Muscle of arm (tissue), 12 donors: ENCODE results near the gene EYS. TPM values are rescaled to one million over a fixed set of nuclear protein-coding genes. Genes with fewer than 3 reads are reported as not detected.
"Not testable (repeated sequence)": the region's sequence is repeated elsewhere in the genome, so short reads cannot be mapped to it uniquely, and the experiment has no call there.

ENCODE experiments used
- DNase-seq: peaks from one replicate; pipeline ENCODE4 v3.0.0-alpha.2; 2013
- polyA plus RNA-seq, 12 donors: library from polyadenylated mRNA; unstranded; fragments of 120-200 nt; gene quantifications; one replicate each; pipeline ENCODE4 v1.2.1, GENCODE V29; 2013; ENCODE audit not compliant: insufficient read length in 12 of 12

The EYS gene
- polyA plus RNA-seq, 12 donors, result 0.27 to 0.80 (median 0.46) TPM; not detected in 2

GRCh38 chr6:65468307-65468706, 238.7 kb downstream of the EYS start:
- no peak for DNase-seq

GRCh38 chr6:65461121-65461520, 245.9 kb downstream of the EYS start:
- no peak for DNase-seq

- DNase-seq, result no peak
Observed at GRCh38 chr6:65452333-65452732, 254.7 kb downstream of the EYS start.

- no peak for DNase-seq
Observed at GRCh38 chr6:65450451-65450850, 256.6 kb downstream of the EYS start.

- no peak for DNase-seq
Observed at GRCh38 chr6:65449926-65450325, 257.1 kb downstream of the EYS start.

- DNase-seq, result no peak
Observed at GRCh38 chr6:65448866-65449265, 258.2 kb downstream of the EYS start.

- DNase-seq, result no peak
Observed at GRCh38 chr6:65436281-65436680, 270.7 kb downstream of the EYS start.

DNA sequence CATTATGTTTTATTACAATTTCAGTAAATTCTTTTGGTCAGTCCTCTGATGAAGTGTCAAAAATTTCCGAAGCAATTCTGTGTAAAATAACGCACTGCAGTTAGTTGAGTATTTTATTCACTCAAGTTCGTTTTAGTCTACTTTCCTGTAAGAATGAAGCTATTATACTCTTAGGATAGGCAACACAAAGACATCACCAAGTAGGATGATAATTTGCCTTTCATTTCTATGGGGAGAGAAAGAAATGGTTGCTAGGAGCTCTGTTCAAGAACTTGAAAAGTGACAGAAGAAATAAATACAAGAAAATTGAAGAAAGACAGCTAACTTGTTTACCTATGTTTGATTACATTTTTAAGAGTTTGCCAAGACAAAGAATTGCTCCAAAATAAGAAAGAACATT, 290.4 kb downstream of the EYS start:
- DNase-seq, result no peak

DNA sequence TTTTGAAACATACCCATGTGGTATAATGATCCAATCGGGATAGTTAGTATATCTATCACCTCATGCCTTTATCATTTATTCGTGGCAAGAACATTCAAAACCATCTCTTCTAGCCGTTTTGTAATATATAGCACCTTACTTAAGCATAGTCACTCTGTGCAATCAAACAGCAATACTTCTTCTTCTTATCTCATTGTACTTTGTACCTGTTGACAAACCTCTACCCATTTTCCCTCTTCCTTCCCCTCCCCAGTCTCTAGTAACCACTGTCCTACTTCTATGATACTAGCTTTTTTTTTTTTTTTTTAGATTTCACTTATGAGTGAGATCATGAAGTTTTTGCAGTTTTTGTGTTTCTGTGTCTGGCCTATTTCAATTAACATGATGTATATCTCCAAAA, 296.7 kb downstream of the EYS start:
- no peak for DNase-seq

DNA sequence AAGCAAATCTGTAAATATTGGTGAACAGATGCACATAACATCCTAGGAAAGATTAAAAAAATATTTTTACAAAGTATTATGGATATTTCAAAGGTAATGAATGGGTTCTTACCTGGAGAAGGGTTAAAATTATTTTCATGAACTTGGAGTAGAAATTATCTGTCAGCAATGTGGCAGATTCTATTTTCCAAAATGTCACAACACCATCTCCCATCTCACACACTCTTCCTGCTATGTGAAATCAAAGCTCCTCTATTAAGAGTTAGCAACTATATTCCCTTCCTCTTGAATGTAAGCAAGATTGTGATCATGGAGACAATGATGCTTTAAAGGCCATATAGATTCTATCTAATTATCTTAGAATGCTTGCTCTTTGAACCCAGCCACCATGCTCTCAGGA, 304.5 kb downstream of the EYS start:
- no peak for DNase-seq

DNA sequence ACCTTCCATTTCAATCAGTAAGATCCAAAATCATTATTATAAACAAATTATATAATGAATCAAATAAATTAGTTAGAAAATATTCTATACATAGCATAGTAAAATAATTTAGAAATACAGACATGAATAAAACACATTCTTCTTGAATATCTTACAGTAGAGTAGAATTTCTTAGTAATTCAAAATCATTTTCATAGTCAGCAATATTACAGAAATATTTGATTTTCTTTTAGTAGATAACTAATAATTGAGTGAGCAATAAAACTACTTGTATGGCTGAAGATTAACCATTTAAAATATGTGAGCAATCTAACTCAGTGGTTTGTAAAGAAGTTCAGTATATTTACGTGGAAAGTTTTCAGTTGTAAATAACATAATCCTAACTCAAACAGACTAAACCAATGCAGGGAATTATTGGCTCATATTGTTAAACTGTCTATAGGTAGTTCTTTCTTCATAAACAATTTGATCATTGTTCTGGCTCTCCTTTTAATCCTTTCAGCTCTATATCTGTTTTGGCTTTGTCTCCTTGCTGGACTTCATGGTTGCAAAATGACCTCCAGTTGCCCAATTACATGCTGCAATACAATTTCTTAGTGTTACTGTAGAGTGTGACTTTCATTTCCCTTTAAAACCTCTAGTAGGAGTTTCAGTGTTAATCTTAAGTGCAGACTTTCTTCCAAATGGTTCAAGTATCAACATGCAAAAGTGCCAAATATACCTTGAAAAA, 307.5 kb downstream of the EYS start:
- no peak for DNase-seq

GRCh38 chr6:65398851-65399250, 308.2 kb downstream of the EYS start:
- no peak for DNase-seq

- no peak for DNase-seq
Observed at GRCh38 chr6:65350530-65350929, 356.5 kb downstream of the EYS start.

DNA sequence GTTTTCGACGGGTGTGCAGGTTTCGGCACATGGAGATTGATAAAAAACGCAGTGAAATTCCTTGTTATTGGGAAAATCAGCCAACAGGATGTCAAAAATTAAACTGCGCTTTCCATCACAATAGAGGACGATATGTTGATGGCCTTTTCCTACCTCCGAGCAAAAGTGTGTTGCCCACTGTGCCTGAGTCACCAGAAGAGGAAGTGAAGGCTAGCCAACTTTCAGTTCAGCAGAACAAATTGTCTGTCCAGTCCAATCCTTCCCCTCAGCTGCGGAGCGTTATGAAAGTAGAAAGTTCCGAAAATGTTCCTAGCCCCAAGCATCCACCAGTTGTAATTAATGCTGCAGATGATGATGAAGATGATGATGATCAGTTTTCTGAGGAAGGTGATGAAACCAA, 404.4 kb downstream of the EYS start:
- DNase-seq, result not testable (repeated sequence)

DNA sequence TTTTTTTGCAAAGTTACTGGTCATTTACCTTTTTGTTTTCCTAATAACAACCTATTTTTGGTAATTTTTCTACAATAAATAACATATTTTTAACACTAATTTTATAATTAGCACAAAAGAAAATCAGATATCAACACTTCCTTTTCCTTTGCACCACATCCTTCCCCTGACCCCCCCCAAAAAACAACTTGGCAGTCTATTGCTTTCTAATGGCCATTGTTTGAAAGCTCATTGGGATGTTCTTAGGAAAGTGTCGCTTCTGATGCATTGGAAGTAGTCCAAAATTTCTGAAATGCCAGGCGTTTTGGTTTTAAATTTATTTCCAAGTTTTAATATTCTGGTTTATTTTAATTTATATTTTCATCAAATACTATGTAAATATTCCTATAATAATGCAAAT, 407.8 kb downstream of the EYS start:
- no peak for DNase-seq

GRCh38 chr6:65295812-65296211, 411.2 kb downstream of the EYS start:
- DNase-seq, result no peak

- DNase-seq, result no peak
Observed at GRCh38 chr6:65289491-65289890, 417.5 kb downstream of the EYS start.

DNA sequence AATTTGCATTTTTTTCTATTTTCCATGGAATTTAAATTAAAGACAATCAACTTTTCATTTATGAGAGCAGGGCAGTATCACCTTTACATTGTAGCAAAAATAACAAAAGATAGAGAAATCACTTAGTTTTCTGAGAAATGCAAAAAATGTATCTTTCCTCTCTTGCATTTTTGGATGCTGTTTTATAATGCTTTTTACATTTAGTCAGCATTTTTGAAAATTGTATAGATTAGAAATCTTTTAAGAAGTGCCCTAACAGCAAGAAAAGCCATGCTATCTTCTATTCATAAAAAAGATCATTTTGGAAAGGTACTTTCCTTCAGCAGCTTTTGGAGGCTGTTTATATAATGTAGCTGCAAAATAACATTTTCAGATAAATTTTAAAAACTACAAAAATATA, 421.8 kb downstream of the EYS start:
- DNase-seq, result no peak

GRCh38 chr6:65280060-65280459, 427.0 kb downstream of the EYS start:
- no peak for DNase-seq

GRCh38 chr6:65262241-65262640, 444.8 kb downstream of the EYS start:
- DNase-seq, result no peak

DNA sequence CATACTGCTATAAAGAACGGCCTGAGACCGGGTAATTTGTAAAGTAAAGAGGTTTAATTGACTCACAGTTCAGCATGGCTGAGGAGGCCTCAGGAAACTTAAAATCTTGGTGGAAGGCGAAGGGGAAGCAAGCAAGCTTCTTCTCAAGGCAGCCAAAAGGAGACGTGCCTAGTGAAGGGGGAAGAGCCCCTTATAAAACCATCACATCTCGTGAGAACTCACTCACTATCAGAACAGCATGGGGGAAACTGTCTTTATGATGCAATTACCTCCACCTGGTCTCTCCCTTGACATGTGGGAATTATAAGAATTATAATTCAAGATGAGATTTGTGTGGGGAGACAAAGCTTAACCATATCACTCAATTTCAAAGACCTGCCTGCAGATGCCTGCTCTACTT, 447.0 kb downstream of the EYS start:
- DNase-seq, result no peak

- no peak for DNase-seq
Observed at GRCh38 chr6:65259059-65259458, 448.0 kb downstream of the EYS start.

DNA sequence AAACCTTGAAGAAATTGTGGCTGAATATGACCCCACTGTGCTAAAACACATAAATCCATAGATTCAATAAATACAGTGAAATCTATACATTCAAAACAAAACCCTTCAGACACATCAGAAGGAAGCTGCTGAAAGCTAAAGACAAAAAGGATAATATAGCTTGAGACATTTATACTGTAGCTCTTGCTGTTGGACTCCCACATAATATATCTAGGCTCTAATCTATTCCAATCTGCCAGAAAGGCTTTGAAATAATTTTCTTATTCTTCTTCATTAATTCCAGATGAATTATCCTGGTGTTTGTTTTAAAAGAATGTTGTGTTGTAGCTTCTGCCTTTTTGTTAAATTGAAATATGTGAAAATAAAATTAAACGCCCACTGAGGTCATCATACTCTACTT, 454.0 kb downstream of the EYS start:
- DNase-seq, result no peak

DNA sequence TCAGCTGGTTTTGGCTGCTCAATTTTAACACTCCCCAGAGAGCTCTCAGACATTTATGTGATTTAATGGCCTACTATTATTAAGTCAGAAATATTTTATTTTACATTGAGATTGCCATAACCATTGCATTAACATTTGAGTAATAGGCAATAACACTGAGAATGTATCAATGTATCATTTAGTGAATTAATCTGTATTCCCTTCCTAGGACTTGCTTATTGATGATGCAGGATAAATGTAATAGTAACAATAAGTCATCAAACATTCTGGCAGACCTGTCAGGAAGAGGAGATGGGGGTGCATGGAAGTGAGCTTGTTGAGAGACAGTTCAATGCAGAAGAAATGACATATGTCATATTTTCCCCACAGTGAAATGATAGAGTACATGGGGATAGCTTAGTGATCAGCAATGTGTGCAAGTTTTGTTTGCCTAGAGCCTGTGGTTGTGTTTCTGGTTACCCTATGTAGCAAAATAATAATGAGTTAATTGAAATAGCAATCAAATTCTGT, 458.9 kb downstream of the EYS start:
- no peak for DNase-seq
